Prostate gland (tissue), 1 donor: Measurements from ENCODE around the gene SNN.

Experiments
- POLR2A ChIP-seq: fragments of 450-650 bp; IDR thresholded peaks from one replicate; pipeline ENCODE4 v1.6.1; 2016; ENCODE audit warnings: antibody characterized with exemption, mild to moderate bottlenecking
- POLR2AphosphoS5 ChIP-seq: sonication (generic); formaldehyde crosslinking; IDR thresholded peaks from one replicate; pipeline ENCODE4 v1.6.1; 2017; ENCODE audit warnings: antibody characterized with exemption

- no peak for TF ChIP-seq POLR2AphosphoS5
- no peak for TF ChIP-seq POLR2A
These were observed 6.7 kb downstream of the SNN start for GRCh38 chr16:11674818-11675560.
